Middle frontal gyrus (tissue), 1 donor: ENCODE data around the gene C14orf93.

ENCODE experiments used
- DNase-seq: peaks from one replicate; pipeline ENCODE4 v3.0.0-alpha.2; 2015; ENCODE audit warnings: low spot score; ENCODE audit errors: extremely low spot score

Gene C14orf93

DNA sequence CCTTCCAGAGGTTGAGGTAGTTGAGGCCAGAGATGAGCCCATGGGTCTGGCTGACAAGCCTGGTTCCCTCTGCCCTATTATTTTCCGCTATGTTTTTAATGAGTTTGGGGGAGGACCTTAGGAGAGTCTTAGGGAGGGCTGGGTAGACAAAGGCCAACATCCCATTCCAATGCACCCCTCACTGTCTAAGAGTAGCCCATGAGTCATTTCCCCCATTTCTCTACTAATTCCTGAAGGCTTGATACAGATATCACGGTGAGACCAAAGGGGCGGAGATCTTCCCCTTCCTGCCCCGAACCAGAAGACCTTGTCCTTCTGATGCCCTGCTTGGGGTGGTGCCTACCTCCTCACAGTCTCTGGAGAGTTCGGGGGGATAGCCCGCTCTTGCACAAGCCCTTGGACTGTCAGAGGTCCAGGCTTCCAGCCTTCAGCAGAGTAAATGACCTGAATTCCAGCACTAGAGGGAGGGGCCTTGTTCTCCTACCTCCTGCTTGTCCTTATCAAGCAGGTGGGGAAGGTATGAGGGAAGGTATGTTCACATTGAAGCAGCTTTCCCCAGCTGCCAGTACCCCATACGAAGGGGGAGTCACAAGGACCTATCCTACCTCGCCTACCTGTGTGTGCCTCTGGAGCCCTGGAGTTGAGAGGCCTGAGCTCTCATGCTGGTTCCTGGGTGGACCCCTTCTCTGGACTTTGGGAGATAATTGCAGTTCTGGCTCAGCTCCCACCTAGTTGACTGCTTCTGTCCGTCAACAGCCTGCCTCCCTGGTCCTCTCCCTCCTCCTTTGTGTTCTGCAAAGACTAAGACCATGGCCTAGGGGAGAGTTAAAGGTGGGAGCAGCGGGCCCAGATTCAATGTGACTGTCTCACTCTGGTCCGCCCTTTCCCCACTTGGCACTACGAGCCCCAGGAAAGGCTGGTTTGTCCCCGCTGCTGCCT lies 35.7 kb upstream of the C14orf93 start:
- no peak for DNase-seq

DNA sequence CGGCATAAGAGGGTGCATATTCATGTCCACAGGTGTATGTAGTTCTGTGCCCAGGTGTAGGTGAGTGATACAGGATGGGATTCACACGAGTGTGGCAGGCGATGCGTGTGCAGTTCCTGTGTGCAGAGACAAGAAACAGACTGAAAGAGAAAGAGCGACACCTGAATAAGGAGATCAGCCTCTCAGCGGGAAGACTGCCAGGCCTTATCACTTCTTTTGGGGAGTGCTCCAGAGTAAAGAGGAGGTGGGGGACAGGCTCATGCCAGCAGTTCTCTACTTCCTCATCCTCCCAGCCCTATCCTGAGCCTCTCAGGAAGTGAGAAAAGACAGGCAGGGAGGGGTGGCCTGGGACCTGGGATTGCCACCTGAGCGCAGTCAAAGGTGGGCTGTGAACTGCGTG lies 34.9 kb upstream of the C14orf93 start:
- DNase-seq: no peak

DNA sequence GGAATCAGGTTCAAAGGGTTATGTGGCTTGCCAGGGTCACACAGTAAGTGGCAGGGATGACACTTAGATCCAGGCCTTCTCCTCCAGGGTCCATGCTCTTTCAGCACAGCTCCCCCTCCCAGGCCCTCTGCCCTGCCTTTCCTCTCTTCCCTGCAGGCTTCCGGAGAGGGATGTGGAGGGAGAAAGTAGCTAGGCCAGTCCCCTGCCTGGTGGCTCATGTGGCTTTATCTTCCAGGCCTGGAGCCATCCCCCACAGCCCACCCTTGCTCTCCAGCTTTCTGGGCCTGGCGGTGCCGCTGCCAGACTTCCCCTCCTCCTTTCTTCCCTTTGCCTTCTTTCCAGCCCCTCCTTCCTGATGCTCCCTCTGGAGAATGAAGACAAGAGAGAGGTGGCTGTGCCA lies 33.8 kb upstream of the C14orf93 start:
- DNase-seq: no peak

DNA sequence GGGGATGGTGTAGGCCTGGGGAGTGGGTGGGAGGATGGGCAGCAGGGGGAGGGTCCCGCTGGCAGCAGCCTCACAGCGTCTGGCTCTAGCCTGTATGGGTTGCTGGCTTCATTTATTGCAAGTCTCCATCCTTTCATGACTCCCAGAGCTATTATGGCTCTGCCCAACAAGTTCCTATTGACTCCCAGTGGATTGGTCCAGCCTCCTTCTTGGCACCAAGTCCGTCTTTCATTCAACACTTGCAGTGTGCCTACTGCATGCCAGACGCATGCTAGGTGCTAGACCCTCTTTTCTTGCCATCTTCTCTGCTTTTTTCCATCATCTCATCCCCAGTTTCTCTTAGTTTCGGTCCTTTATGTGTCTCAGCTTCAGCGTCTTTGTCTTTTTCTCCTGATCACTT lies 33.2 kb upstream of the C14orf93 start:
- DNase-seq: no peak

DNA sequence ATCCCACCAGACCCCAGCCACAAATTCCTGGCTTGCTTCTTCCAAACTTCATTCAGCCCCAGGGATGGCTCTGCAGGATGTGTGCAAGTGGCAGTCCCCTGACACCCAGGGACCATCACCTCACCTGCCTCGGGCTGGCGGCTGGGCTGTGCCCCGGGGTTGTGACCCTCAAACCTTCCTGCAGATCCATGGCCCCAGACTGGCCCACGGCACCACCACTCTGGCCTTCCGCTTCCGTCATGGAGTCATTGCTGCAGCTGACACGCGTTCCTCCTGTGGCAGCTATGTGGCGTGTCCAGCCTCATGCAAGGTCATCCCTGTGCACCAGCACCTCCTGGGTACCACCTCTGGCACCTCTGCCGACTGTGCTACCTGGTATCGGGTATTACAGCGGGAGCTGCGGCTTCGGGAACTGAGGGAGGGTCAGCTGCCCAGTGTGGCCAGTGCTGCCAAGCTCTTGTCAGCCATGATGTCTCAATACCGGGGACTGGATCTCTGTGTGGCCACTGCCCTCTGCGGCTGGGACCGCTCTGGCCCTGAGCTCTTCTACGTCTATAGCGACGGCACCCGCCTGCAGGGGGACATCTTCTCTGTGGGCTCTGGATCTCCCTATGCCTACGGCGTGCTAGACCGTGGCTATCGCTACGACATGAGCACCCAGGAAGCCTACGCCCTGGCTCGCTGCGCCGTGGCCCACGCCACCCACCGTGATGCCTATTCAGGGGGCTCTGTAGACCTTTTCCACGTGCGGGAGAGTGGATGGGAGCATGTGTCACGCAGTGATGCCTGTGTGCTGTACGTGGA lies 32.4 kb upstream of the C14orf93 start, which contains the start of gene PSMB11:
Gene PSMB11, plus strand, starts transcription at position 51 of the 804 bp plus-strand sequence. Its CDS starts 14 bp downstream, at position 65.
- no peak for DNase-seq

DNA sequence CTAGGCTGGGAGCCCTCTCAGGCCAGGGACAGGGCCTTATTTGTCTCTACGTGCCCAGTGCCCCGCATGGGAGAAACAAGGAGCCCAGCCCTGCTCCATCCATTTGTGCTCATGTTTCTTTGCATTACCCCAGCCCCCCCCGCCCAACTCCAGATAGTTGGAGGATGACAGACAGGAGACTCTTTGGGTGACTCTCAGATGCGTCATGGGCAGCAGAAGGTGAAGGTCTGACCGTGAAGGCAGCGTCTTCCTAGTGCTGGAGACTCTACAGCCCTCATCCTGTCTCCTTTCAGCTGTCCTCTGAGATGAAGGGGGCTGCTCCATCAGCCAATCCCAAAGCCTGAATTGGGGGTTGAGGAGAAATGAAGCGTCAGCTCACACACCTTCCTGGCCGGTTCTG lies 31.8 kb upstream of the C14orf93 start:
- DNase-seq: no peak

DNA sequence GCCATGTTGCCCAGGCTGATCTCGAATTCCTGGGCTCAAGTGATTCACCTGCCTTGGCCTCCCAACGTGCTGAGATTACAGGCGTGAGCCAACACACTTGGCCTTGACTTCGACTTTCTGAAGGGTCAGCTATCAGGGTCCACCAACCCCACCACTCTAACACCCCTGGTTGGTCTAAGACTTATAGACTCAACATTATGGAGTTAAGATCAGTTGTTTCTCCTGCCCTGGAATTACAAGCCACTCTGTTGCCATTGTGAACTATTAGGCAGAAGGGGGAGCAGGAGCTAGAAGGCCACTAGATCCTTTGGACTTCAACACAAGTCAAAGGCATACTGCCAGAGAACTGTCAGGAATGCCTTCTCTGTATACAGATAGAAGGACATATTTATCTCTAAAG lies 30.2 kb upstream of the C14orf93 start:
- DNase-seq: no peak

DNA sequence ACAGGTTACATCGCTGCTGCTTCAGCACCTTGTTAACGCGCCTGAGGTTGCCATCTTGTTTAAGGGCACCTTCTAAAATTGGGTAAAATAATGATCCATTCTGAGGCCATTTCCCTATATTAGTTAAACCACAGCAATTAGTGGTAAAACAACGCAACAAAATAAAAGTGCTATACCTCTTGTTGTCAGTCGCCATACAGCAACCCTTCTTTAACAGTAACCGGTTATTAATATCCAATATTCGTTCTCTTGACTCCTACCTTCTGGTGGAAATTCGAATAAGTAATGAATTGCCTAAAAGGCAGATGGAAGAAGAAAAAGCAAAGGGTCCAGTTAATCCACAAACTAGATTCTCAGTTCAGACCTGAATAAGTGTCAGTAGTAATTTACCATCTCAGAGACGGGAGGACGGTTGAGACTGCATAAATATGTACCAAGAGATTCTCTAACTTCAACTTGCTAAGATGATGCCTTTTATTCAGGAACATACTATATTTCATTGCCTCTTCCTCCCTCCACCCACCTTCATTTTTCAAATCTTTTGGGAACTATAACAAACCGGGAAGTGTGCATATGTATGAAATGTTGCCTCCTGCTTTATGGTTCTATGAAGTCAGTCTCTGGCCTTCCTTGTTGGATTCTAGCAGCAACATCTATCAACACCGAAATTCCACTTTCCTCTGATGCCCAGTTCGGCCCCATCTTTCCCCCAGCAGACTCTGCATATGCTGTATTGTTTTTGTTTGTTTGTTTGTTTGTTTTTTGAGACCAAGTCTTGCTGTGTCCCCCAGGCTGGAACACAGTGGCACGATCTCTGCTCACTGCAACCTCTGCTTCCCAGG lies 25.6 kb upstream of the C14orf93 start:
- no peak for DNase-seq

DNA sequence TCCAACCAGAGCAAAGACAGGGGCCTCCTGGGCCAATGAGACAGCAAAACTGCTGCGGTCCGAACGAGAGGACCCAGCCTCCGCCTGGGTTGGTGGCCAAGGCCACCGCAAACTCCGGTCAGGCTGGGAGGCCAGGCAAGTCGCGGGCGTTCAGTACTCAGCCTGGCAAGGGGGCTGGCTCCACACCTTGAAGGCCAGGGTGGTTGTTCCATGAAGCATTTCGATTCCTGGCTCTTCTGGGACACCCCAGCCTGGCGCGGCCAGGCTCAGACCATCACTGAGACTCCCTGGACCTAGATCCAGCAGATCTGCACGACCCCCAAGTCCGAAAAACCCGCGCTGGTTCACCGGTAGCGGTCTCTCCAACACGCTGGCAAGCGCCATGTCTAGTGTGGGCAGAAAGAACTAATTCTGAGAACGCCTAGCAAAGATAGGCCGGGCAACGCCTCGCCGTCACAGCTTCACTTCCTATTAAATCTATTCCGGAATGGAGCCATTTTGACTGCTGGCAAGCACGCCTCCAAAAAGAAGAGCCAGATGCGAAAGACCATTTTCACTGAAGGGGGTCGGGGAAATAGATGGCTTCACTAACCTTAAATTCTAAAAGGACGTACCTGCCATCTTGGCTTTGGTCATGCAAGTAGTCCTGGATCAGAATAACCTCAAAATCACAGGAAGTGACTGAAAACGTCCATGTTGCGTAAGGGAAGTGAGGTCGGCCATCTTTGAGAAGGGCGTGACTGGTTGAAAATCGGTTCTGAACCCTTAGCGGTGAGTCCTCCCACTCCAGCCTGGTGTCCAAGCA lies 24.8 kb upstream of the C14orf93 start, which contains the start of gene PSMB5:
Gene PSMB5, minus strand, starts transcription at position 403 of the 805 bp plus-strand sequence. Its CDS starts 19 bp downstream, at position 384.
- peak; percentile 89 for DNase-seq

DNA sequence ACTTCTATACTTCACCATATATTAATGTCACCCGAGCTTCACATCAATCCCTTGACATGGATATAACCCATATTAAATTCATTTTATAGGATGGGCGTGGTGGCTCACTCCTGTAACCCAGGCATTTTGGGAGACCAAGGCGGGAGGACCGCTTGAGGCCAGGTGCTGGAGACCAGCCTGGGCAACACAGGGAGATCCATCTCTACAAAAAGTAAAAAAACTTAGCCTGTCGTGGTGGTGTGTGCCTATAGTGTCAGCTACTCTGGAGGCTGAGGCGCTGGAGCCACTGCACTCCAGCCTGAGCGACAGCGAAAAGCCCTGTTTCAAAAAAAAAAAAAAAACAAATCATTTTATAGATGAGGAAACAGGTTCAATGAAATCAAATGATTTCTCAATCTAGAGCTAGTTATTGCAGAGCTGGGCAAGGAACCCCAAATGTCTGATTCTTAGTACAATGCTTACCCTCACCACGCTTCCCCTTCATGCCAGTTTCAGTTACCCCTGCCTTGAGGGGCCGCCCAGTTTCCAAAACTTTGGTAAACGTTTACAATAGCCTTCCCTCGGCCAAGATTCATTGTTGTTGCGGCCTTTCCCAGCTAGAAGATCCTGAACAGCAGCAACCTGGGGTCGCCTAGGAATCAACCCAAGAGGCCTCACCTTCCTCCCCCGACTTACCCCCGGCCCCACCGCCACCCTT lies 24.0 kb upstream of the C14orf93 start:
- DNase-seq: no peak

DNA sequence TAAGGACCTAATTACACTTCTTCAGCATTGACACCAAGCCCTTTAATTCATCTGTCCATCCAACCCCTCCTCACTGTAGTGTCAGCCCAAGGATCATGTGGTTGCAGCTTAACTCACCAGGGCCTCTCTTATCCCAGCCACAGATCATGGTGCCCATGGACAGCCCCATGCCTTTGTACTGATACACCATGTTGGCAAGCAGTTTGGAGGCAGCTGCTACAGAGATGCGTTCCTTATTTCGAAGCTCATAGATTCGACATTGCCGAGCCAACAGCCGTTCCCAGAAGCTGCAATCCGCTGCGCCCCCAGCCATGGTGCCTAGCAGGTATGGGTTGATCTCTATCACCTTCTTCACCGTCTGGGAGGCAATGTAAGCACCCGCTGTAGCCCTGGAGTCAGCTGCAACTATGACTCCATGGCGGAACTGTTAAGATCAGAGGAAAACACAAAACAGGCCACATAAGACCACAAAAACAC lies 23.3 kb upstream of the C14orf93 start:
- DNase-seq: no peak

DNA sequence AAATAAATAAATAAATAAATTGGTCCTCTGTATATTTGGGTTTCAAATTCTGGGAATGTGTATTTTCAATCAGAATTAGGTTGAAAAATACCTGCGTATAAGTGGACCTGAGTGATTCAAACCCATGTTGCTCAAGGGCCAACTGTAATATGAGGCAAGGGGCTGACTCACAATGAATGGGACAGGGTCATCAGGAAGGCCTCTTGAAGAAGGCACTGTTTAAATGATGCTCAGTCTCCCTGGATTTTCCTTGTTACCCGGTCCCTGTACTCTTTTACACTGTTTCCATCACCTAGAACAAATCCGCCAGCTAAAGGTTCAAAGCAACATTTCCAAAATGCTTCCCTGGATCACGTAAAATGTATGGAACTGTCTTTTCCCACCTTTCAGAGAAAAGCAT lies 21.0 kb upstream of the C14orf93 start:
- DNase-seq: no peak

DNA sequence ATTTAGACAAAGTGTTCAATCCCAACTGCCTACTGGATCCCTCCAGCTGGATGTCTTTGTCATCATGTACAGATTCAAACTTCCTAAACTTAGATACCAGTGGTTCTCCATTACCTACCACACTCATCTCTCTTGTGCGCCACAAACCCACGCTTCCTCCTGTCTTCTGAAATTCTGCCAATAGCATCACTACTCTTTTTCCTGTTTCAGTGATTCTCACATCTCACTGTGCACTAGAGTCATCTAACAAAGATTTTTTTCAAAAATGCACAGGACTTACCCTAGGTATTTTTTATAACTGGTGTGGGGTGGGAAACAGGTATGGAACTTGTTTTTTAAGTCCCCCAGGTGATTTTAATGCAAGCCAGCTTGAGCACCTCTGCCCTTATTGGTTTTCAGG lies 18.9 kb upstream of the C14orf93 start:
- no peak for DNase-seq

DNA sequence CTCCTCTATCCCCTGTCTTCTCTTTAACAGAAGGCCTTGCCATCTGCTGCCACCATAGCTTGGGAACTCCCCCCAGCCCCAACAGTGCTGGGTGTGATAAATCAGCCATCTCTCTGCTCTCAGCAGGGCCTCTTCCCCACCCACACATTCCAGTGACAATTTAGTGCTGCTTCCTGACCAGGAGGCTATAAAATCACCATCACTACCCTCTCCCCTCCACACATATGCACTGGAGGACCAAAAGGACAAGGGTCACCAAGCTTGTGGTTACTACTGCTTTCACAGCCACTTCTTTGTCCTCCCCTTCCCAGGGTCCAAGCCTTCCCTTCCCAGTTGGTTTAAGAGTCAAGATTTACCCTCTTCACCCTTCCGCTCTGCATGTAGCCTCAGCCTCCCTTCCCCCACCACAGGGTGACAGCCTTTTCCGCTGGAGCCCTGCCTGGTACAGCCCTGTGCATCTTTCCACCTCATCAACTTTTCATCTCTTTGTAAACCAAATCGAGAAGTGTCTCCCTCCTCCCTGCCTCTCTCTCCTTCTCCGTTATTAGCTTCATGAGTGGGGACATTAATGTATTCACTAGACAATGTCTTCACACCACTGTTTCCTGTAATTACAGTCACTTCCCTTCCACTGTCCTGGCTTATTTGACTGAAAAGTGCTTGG lies 15.3 kb upstream of the C14orf93 start:
- no peak for DNase-seq

DNA sequence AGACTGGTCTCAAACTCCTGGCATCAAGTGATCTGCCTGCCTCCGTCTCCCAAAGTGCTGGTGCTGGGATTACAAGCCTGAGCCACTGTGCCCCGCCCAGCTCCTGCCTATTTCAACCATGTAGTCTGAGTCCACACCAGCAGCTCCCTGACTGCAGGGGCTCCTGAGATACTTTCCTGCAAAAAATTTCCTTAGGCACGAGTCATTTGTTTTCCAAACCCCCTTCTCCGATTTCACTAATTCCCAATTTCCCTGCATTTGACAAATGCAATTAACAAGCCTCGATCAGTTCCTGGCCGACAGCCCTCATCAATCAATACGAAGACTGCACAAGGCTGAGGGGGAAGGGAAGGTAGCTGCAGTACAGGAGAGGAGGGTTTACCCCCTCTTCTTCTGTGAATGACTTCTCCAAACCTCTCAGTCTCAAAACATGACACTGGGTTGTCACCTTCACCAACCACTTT lies 14.7 kb upstream of the C14orf93 start:
- DNase-seq: no peak

DNA sequence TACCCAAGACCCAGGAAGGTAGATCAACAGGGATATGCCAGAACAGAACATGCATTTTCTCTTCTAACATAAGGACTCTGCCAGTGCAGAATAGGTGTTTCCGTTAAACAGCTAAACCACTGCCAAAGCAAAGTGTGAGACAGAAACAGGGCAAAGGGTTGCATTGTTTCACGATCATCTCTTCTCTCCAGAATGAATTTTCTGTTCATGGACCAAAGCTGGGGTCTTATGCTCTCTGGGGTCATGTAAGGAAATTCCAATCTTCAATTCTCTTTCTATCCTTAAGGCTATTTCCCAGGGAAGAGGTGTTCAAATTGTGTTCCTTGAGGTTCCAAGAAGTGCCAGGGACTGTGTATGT lies 13.8 kb upstream of the C14orf93 start:
- DNase-seq: no peak

DNA sequence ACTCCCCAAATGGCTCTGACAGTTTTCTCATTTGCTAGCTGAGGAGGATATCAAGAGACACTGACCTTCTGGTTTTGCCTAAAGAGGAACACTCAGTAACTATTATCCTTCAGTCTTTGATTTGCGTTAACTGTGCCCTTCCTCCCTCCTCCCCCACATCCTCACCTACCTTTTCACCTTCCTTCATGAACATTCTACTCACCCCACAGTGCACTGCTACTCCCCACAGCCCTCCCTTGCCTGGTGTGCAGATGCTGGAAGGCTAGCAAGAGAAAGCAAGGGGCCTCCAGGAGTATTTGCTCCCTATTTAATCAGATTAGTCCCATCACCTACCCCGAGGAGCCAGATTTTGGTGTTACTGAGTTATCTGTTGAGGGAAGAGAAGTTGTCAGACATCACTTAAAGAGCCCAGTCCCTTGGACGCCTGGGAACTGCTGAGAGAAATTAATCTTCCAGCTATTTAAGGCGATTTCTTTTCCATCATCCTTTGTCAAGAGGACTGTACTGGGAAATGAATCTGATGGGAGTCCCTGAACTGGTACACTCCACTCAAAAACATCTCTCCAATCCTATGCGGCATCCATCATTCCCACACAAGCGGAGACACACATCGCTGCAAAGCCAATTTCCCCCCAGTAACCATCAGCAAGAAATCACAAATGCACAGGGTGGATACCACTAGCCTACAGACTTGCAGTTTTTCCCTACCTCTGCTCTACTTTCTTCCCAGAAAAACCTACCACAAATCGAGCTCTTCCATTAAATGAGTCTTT lies 13.3 kb upstream of the C14orf93 start:
- no peak for DNase-seq

DNA sequence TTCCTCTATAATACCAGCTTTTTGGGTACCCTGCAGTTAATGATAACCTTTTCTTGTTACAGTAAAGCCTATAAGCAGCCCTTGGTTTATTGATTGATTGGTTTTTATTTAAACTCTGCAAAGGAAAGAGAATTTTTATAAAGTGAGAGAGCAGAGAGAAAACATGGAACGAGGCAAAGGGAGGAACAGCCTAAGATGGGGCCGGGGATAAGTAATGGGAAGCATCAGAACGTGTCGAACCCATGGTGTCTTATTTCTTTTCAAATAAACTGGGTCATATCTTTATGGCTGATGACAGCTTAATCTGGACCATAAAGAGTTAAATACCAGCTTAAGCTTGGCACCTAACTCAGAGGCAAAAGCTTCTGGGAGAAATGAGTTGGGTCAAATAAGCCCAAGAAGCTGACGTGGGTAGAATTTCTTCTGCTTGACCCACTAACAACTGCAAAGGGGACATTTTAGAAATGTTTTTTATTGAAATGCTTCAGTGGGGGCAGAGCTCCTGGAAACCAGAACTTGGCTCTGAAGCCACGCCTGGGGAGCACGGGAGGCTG lies 12.0 kb upstream of the C14orf93 start:
- no peak for DNase-seq
